ENCODE measurements around the gene KCNAB2.

DNA sequence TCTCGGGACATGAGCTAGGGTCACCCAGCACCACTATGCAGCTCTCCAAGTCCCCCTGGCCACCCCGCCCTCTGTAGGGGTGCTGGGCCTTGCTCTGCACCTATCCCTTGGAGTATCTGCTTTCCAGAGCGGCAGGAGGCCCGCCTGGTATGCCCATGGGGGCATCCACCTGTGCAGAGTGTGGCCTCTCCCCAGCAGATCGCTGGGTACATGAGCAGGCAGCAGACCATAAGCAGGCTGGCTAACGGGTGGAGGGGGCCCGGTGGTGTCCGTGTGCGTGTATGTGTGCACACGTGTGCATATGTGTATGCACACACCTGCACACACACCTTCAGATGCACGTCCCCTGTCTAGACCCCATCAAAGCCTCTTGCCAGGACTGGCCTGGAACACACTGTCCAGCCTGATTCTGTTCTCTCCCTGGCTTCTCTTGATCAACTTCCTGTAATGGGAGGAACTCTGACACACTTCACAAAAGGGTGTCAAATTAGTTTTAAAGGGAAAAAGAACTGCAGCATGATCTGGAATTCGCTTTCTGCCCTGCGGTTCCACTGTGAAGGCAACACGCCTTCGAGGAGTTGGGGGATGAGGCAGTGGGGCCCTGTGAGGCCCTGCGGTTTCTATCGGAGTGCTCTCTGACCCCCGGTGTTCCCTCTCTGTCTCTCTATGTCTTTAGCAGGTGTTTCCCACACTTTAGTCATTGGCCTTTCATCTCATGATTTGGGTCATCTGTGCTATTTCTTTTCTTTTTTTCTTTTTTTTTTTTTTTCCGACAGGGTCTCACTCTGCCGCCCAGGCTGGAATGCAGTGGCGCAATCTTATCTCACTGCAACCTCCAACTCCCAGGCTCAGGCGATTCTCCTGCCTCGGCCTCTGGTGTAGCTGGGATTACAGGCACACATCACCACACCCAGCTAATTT, 36.3 kb upstream of the KCNAB2 start:
- TF ChIP-seq, protein P1, sequence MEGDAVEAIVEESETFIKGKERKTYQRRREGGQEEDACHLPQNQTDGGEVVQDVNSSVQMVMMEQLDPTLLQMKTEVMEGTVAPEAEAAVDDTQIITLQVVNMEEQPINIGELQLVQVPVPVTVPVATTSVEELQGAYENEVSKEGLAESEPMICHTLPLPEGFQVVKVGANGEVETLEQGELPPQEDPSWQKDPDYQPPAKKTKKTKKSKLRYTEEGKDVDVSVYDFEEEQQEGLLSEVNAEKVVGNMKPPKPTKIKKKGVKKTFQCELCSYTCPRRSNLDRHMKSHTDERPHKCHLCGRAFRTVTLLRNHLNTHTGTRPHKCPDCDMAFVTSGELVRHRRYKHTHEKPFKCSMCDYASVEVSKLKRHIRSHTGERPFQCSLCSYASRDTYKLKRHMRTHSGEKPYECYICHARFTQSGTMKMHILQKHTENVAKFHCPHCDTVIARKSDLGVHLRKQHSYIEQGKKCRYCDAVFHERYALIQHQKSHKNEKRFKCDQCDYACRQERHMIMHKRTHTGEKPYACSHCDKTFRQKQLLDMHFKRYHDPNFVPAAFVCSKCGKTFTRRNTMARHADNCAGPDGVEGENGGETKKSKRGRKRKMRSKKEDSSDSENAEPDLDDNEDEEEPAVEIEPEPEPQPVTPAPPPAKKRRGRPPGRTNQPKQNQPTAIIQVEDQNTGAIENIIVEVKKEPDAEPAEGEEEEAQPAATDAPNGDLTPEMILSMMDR (IDR thresholded peaks at IDR 0.05): no peak
- no peak for TF ChIP-seq POLR2A (IDR thresholded peaks at IDR 0.05)

All from Peyer's patch (tissue), 4 donors.